Middle frontal gyrus (tissue), 1 donor: ENCODE results near the gene OGN.
A peak's percentile ranks its signal among the peaks of the same experiment; 100 is the strongest.

ENCODE experiments used
- DNase-seq: peaks from one replicate; pipeline ENCODE4 v3.0.0-alpha.2; 2015; ENCODE audit warnings: low spot score; ENCODE audit errors: extremely low spot score

The OGN gene

GRCh38 chr9:92349771-92350739 lies 54.3 kb downstream of the OGN start:
- peak; percentile 40 for DNase-seq

GRCh38 chr9:92345582-92345981 lies 58.8 kb downstream of the OGN start:
- no peak for DNase-seq

- no peak for DNase-seq
Observed at GRCh38 chr9:92342825-92343488, 61.4 kb downstream of the OGN start.

- no peak for DNase-seq
Observed at GRCh38 chr9:92341578-92341977, 62.8 kb downstream of the OGN start.

GRCh38 chr9:92333282-92333634 lies 71.1 kb downstream of the OGN start:
- DNase-seq = no peak
